Kidney (tissue), 14 donors: Measurements from ENCODE around the gene TUSC2. TPM values are rescaled to one million over a fixed set of nuclear protein-coding genes. Genes with fewer than 3 reads are reported as not detected.

Experiments
- DNase-seq, 5 donors: peaks; one replicate each; pipeline ENCODE4 v3.0.0-alpha.2; 2013 to 2020
- FAIRE-seq: peaks from 2 replicates; lab custom pipeline; 2012; peaks lifted over from hg19 to GRCh38; lab: Jason Lieb, UNC
- H3K27ac ChIP-seq, 2 donors: one replicate each; pipeline ENCODE4 v1.7.0; 2013; ENCODE audit warnings: low read depth in 2 of 2, low read length in 2 of 2, inconsistent platforms in 1 of 2
- H3K27me3 ChIP-seq: one replicate; pipeline ENCODE4 v1.7.1; 2013; ENCODE audit warnings: low read length, inconsistent platforms; ENCODE audit not compliant: control insufficient read depth, insufficient read depth
- H3K36me3 ChIP-seq, 3 donors: one replicate each; pipeline versions ENCODE4 v1.7.0 to v1.7.1; 2013; ENCODE audit warnings: low read length in 3 of 3, control low read depth in 1 of 3, inconsistent platforms in 1 of 3; ENCODE audit not compliant: insufficient read depth in 3 of 3, control insufficient read depth in 2 of 3
- H3K4me1 ChIP-seq, 3 donors: one replicate each; pipeline versions ENCODE4 v1.7.0 to v1.7.1; 2013; ENCODE audit warnings: low read length in 3 of 3, inconsistent platforms in 1 of 3, low read depth in 1 of 3; ENCODE audit not compliant: control insufficient read depth in 2 of 3, insufficient read depth in 2 of 3
- H3K4me3 ChIP-seq, 3 donors: one replicate each; pipeline versions ENCODE4 v1.7.0 to v1.8.1; 2013; ENCODE audit warnings: low read length in 3 of 3, control low read depth in 1 of 3, inconsistent platforms in 1 of 3
- H3K9ac ChIP-seq, 3 donors: one replicate each; pipeline versions ENCODE4 v1.7.0 to v1.7.1; 2013; ENCODE audit warnings: low read length in 3 of 3, control low read depth in 1 of 3, inconsistent platforms in 1 of 3
- H3K9me3 ChIP-seq, 3 donors: one replicate each; pipeline versions ENCODE4 v1.7.0 to v1.7.1; 2013; ENCODE audit warnings: low read length in 3 of 3, control low read depth in 1 of 3, inconsistent platforms in 1 of 3; ENCODE audit not compliant: control insufficient read depth in 2 of 3, insufficient read depth in 1 of 3
- CTCF ChIP-seq: IDR thresholded peaks from 3 replicates; pipeline ENCODE4 v1.5.1; 2012; ENCODE audit warnings: mild to moderate bottlenecking, moderate library complexity, borderline replicate concordance; ENCODE audit not compliant: insufficient read depth; ENCODE audit errors: extremely low read depth
- intact Hi-C: fragments of 100-400 bp; cut with DNase I; formaldehyde crosslinking; loops from one replicate; pipeline ENCODE4 v1.11.1; 2022
- polyA plus RNA-seq: library from polyadenylated mRNA; stranded (reverse); fragments of 350-450 nt; fragmentation: Illumina TruSeq; extraction: RNeasy Lipid Tissue Mini Kit (QIAGEN cat#74804); gene quantifications from one replicate; pipeline ENCODE4 v1.2.3, GENCODE V29; 2014; ENCODE audit warnings: low read depth, low replicate concordance; ENCODE audit not compliant: insufficient read depth
- total RNA-seq: library from RNA; stranded (reverse); fragmentation: NEBNext Ultra II Directional; extraction: Animal tissue kit (Norgen Biotek cat#: 25700); gene quantifications from one replicate; pipeline ENCODE4 v1.2.1, GENCODE V29; 2021
- donor health status: control.
- donor health status: control.
- donor health status: control.
- donor health status: control.
- donor health status: control.
- donor health status: DM: yes; HTN: yes; CAD: no.
- donor health status: Normal renal cell carcinoma (clear cell type).

The TUSC2 gene
- total and polyA plus RNA-seq, 2 donors from 2014 or later = 33.6 to 60.0 TPM

- Histone ChIP-seq H3K27ac (peak overlapping the region; percentile 80 to 93), H3K9ac (peak overlapping the region; percentile 0 to 64 (median 30)), H3K9me3 (no peaks in the 10 kb centered on the region), H3K4me1 (peaks cover 4 to 38% (median 18%) of the 10 kb centered on the region in 3 donors), H3K27me3 (no peaks in the 10 kb centered on the region), H3K4me3 (peak overlapping the region; percentile 50 to 68 (median 67)), H3K36me3 (peaks cover 0 to 6% (median 3%) of the 10 kb centered on the region in 3 donors)
- FAIRE-seq (no peak), DNase-seq (no peak)
- intact Hi-C loops = no loop called here
- no peak for TF ChIP-seq CTCF
These were observed 28.4 kb downstream of the TUSC2 start for GRCh38 chr3:50299638-50299928.

GRCh38 chr3:50298836-50299637 lies 29.0 kb downstream of the TUSC2 start, which contains the start of the genes HYAL3 and NAA80:
HYAL3 (minus strand) TSS chr3:50299405; CDS start chr3:50295602, 3,803 bp downstream.
NAA80 (minus strand) TSS chr3:50299405; CDS start chr3:50297463, 1,942 bp downstream.
- no peaks in the 10 kb centered on the region for H3K9me3 ChIP-seq
- peak; percentile 27 for TF ChIP-seq CTCF
- peaks cover 0 to 6% (median 3%) of the 10 kb centered on the region in 3 donors for H3K36me3 ChIP-seq
- intact Hi-C loops = no loop called here
- H3K27me3 ChIP-seq = no peaks in the 10 kb centered on the region
- H3K4me1 ChIP-seq = peaks cover 4 to 38% (median 18%) of the 10 kb centered on the region in 3 donors
- DNase-seq = peak; percentile 99 to 100 (median 100)
- H3K9ac ChIP-seq = peak within 1 kb of the TSS; percentile 76 to 94 (median 94)
- peak; percentile 99 for FAIRE-seq
- peak within 1 kb of the TSS; percentile 94 for H3K27ac ChIP-seq
- H3K4me3 ChIP-seq = peak within 1 kb of the TSS; percentile 74 to 92 (median 91)

GRCh38 chr3:50297896-50298725 lies 29.9 kb downstream of the TUSC2 start:
- Histone ChIP-seq H3K27me3 (no peaks in the 10 kb centered on the region), H3K36me3 (peaks cover 0 to 6% (median 3%) of the 10 kb centered on the region in 3 donors), H3K9me3 (no peaks in the 10 kb centered on the region), H3K9ac (peak overlapping the region in 2 of 3 donors; percentile 76 to 94), H3K4me1 (peaks cover 4 to 38% (median 20%) of the 10 kb centered on the region in 3 donors), H3K27ac (peak overlapping the region; percentile 94), H3K4me3 (peak overlapping the region in 2 of 3 donors; percentile 74 to 92)
- TF ChIP-seq CTCF = no peak
- intact Hi-C loops = no loop called here
- no peak for FAIRE-seq
- peak in 1 of 5 donors; percentile 62 for DNase-seq
